ENCODE data around the gene LCN1.

Gene LCN1

GRCh38 chr9:135502873-135503321 lies 18.3 kb upstream of the LCN1 start:
- H3K4me1 ChIP-seq (ENCODE audit: control insufficient read depth, low read length), result peaks cover 25% of the 10 kb centered on the region
- no peak overlapping the region for H3K4me2 ChIP-seq (ENCODE audit: low read length)
- no peaks in the 10 kb centered on the region for H3K9me2 ChIP-seq (replicated peaks; ENCODE audit: control insufficient read depth, low read length)
- no peak overlapping the region for H3K4me3 ChIP-seq (ENCODE audit: low read length)
- H3F3A ChIP-seq (ENCODE audit: control insufficient read depth, insufficient read depth), result no peaks in the 10 kb centered on the region
- H3K9me3 ChIP-seq (ENCODE audit: control insufficient read depth, insufficient read depth, low read length), result no peaks in the 10 kb centered on the region
- H4K20me1 ChIP-seq (ENCODE audit: control insufficient read depth, insufficient read depth, low read depth, low read length), result peaks cover 17% of the 10 kb centered on the region
- H3K27me3 ChIP-seq (ENCODE audit: control insufficient read depth, low read length), result peaks cover 9% of the 10 kb centered on the region
- TF ChIP-seq, protein P1, sequence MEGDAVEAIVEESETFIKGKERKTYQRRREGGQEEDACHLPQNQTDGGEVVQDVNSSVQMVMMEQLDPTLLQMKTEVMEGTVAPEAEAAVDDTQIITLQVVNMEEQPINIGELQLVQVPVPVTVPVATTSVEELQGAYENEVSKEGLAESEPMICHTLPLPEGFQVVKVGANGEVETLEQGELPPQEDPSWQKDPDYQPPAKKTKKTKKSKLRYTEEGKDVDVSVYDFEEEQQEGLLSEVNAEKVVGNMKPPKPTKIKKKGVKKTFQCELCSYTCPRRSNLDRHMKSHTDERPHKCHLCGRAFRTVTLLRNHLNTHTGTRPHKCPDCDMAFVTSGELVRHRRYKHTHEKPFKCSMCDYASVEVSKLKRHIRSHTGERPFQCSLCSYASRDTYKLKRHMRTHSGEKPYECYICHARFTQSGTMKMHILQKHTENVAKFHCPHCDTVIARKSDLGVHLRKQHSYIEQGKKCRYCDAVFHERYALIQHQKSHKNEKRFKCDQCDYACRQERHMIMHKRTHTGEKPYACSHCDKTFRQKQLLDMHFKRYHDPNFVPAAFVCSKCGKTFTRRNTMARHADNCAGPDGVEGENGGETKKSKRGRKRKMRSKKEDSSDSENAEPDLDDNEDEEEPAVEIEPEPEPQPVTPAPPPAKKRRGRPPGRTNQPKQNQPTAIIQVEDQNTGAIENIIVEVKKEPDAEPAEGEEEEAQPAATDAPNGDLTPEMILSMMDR (IDR thresholded peaks at IDR 0.05; ENCODE audit: low read depth, low read length, poor library complexity, severe bottlenecking), result no peak
- no peak for TF ChIP-seq EZH2phosphoT487 (IDR thresholded peaks at IDR 0.05; ENCODE audit: borderline replicate concordance, low read length)
- H3K79me2 ChIP-seq (ENCODE audit: control insufficient read depth, low read length), result peaks cover 30% of the 10 kb centered on the region
- no peak overlapping the region for H3K27ac ChIP-seq (ENCODE audit: low read depth, low read length)
- H3K36me3 ChIP-seq (ENCODE audit: control insufficient read depth, low read length), result peaks cover 49% of the 10 kb centered on the region

GRCh38 chr9:135503371-135504261 lies 17.6 kb upstream of the LCN1 start:
- no peak overlapping the region for H3K4me3 ChIP-seq (ENCODE audit: low read length)
- TF ChIP-seq EZH2phosphoT487 (IDR thresholded peaks at IDR 0.05; ENCODE audit: borderline replicate concordance, low read length), result no peak
- TF ChIP-seq, protein P1 (IDR thresholded peaks at IDR 0.05; ENCODE audit: low read depth, low read length, poor library complexity, severe bottlenecking), result no peak
- H3K4me1 ChIP-seq (ENCODE audit: control insufficient read depth, low read length), result peaks cover 25% of the 10 kb centered on the region
- no peaks in the 10 kb centered on the region for H3F3A ChIP-seq (ENCODE audit: control insufficient read depth, insufficient read depth)
- H3K27ac ChIP-seq (ENCODE audit: low read depth, low read length), result no peak overlapping the region
- H3K9me3 ChIP-seq (ENCODE audit: control insufficient read depth, insufficient read depth, low read length), result no peaks in the 10 kb centered on the region
- H3K36me3 ChIP-seq (ENCODE audit: control insufficient read depth, low read length), result peaks cover 49% of the 10 kb centered on the region
- H3K79me2 ChIP-seq (ENCODE audit: control insufficient read depth, low read length), result peaks cover 30% of the 10 kb centered on the region
- H3K9me2 ChIP-seq (replicated peaks; ENCODE audit: control insufficient read depth, low read length), result no peaks in the 10 kb centered on the region
- H3K27me3 ChIP-seq (ENCODE audit: control insufficient read depth, low read length), result peaks cover 9% of the 10 kb centered on the region
- peaks cover 17% of the 10 kb centered on the region for H4K20me1 ChIP-seq (ENCODE audit: control insufficient read depth, insufficient read depth, low read depth, low read length)
- no peak overlapping the region for H3K4me2 ChIP-seq (ENCODE audit: low read length)

DNA sequence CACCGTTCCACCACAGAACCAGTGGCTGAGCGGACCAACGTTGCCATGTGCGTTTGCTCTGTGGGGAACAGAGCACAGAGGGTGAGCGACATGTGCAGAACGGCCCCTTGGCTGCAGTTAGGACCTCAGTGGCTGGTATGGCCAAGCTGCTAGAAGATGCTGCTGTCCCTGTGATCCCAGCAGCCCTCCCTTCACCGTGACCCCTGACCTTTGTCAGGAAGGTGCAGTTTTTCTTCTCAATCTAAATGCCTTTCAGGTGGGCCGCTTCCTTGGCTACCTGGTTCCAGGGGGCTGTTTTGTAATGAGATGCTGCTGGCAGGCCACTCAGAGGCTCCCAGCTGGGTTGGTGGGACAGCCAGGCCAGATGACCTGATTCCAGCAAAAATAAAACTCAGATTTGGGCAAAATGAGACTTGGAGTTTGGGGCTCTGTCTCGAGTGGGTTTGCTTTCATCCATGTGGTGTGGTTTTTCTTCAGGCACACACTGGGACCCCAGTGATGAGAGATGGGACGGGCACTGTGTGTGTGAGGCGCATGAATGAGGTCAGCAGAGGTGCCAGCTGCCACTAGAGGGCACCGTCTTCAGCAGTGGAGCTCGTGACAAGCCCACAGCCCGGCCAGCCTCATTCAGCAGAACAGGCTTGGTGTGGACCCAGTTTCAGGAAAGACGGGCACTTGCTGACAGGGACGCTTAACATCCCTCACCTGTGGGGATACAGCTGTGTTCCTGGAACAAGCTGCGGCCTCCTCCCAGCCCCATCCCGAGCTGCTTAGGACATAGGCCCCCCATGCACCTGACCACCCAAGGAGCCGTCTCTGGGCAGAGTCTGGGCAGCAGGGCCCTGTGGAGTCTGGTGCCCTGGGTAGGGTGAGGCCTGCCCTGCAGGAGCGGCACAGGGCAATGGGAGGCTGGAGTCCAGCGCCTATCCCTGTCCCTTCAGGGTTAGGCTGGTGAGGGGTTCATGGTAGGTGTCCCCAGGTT lies 16.7 kb upstream of the LCN1 start:
- Histone ChIP-seq H4K20me1 (ENCODE audit: control insufficient read depth, insufficient read depth, low read depth, low read length) (peaks cover 17% of the 10 kb centered on the region), H3K9me3 (ENCODE audit: control insufficient read depth, insufficient read depth, low read length) (no peaks in the 10 kb centered on the region; the same call in 1 of the 2 replicates), H3K4me1 (ENCODE audit: control insufficient read depth, low read length) (peaks cover 18% of the 10 kb centered on the region), H3K4me3 (ENCODE audit: low read length) (no peak overlapping the region), H3K27ac (ENCODE audit: low read depth, low read length) (no peak overlapping the region), H3F3A (ENCODE audit: control insufficient read depth, insufficient read depth) (no peaks in the 10 kb centered on the region), H3K9me2 (replicated peaks; ENCODE audit: control insufficient read depth, low read length) (no peaks in the 10 kb centered on the region), H3K4me2 (ENCODE audit: low read length) (no peak overlapping the region), H3K36me3 (ENCODE audit: control insufficient read depth, low read length) (peaks cover 49% of the 10 kb centered on the region), H3K27me3 (ENCODE audit: control insufficient read depth, low read length) (peaks cover 1% of the 10 kb centered on the region), H3K79me2 (ENCODE audit: control insufficient read depth, low read length) (peaks cover 30% of the 10 kb centered on the region)
- TF ChIP-seq, protein P1 (IDR thresholded peaks at IDR 0.05; ENCODE audit: low read depth, low read length, poor library complexity, severe bottlenecking), result peak; percentile 82
- TF ChIP-seq EZH2phosphoT487 (IDR thresholded peaks at IDR 0.05; ENCODE audit: borderline replicate concordance, low read length), result no peak

Data from DOHH2 (cell line).